Peyer's patch (tissue), 4 donors: ENCODE measurements around the gene MEGF6.

Source experiments
- POLR2A ChIP-seq, 2 donors: fragments of 450-650 bp; IDR thresholded peaks; one replicate each; pipeline ENCODE4 v1.5.1; 2017; ENCODE audit warnings: antibody characterized with exemption in 2 of 2, mild to moderate bottlenecking in 2 of 2, moderate library complexity in 2 of 2
- TF ChIP-seq, protein P1 (sequence below), 6 experiments: fragments of 450-650 bp in 4 of 6; fragments of 200-600 bp in 2 of 6; sonication (generic) in 1 of 6; IDR thresholded peaks; one replicate each; pipeline ENCODE4 v1.5.1; 2017 to 2019; ENCODE audit warnings: antibody characterized with exemption in 6 of 6, mild to moderate bottlenecking in 3 of 6, moderate library complexity in 1 of 6

DNA sequence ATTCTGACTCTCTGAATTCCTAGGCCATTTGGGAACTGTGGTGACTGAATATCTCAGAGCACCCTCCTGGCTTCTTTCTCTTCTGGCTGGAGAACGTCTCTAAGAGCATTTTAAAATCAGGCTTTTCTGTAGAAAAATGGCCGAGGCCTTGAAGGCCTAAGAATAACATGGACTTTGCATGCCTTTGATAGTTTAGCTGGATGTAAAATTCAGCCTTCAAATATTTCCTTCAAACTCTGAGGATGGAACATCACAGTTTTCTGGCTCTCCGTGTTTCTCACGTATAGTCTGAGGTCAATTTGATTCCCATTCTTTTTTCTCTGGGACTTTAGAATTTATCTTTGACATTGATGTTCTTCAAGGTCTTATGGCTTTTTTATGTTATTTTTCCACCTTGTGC lies 122.9 kb downstream of the MEGF6 start:
- TF ChIP-seq POLR2A (IDR thresholded peaks at IDR 0.05): no peak
- TF ChIP-seq, protein P1, sequence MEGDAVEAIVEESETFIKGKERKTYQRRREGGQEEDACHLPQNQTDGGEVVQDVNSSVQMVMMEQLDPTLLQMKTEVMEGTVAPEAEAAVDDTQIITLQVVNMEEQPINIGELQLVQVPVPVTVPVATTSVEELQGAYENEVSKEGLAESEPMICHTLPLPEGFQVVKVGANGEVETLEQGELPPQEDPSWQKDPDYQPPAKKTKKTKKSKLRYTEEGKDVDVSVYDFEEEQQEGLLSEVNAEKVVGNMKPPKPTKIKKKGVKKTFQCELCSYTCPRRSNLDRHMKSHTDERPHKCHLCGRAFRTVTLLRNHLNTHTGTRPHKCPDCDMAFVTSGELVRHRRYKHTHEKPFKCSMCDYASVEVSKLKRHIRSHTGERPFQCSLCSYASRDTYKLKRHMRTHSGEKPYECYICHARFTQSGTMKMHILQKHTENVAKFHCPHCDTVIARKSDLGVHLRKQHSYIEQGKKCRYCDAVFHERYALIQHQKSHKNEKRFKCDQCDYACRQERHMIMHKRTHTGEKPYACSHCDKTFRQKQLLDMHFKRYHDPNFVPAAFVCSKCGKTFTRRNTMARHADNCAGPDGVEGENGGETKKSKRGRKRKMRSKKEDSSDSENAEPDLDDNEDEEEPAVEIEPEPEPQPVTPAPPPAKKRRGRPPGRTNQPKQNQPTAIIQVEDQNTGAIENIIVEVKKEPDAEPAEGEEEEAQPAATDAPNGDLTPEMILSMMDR (IDR thresholded peaks at IDR 0.05): no peak
